ENCODE data around the gene MAP7. TPM values are rescaled to one million over a fixed set of nuclear protein-coding genes. Genes with fewer than 3 reads are reported as not detected.
A peak's percentile ranks its signal among the peaks of the same experiment; 100 is the strongest.

MAP7 gene
- total RNA-seq, 2 donors from 2014 or later, result 35.1 to 45.2 TPM

DNA sequence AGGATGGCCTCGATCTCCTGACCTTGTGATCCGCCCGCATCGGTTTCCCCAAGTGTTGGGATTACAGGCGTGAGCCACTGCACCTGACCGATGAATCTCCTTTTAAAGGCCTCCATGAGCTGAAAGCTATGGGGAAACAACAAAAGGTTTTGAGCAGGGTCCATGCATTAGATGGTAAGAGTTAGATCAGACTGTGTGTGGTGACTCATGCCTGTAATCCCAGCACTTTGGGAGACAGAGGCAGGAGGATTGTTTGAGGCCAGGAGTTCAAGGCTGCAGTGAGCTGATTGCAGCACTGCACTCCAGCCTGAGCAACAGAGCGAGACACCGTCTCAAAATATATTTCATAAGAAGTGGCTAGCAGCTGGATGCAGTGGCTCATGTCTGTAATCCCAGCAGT, 219.6 kb downstream of the MAP7 start:
- no peaks in the 10 kb centered on the region for H3K36me3 ChIP-seq
- no peaks in the 10 kb centered on the region for H3K4me1 ChIP-seq (replicated peaks)
- H3K27ac ChIP-seq, result no peak overlapping the region
- no peaks in the 10 kb centered on the region for H3K9me3 ChIP-seq
- H3K27me3 ChIP-seq (replicated peaks; ENCODE audit: insufficient read depth), result no peaks in the 10 kb centered on the region
- no peak overlapping the region for H3K4me3 ChIP-seq
- 96% methylated on average over 8 of the region's 8 CpGs for WGBS
- TF ChIP-seq POLR2AphosphoS5 (IDR thresholded peaks at IDR 0.05) (no peak), POLR2A (IDR thresholded peaks at IDR 0.05) (no peak), CTCF (IDR thresholded peaks at IDR 0.05) (no peak)
- intact Hi-C loops (cut with DNase I), result no loop called here
- DNase-seq (ENCODE audit: low spot score), result no peak

DNA sequence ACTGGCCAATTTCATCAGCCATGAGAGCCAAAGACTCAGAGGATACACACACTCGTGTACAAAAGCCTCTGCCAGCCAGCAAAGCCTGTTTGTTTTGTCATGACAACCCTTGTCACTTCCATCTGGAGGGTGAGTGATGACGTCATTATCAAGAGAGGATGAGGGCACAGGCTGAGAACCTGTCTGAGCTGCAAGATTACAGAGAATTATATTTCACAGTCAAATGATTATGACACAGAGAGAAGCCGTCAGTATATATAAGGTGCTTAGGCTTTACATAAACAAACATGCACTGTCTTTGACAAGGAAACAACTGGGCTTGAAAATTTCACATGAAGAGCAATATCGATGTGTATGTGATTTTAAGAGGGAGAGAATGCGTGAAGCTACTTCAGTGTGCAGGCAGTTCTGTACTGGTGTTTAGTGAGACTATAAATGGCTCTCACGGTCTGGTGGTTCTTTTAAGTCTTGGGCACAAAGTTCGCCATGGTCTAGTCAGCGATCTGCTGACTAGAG, 224.1 kb downstream of the MAP7 start:
- no peaks in the 10 kb centered on the region for H3K36me3 ChIP-seq
- TF ChIP-seq POLR2AphosphoS5 (IDR thresholded peaks at IDR 0.05) (peak; percentile 83), POLR2A (IDR thresholded peaks at IDR 0.05) (no peak)
- peak; percentile 51 for DNase-seq (ENCODE audit: low spot score)
- peak overlapping the region; percentile 25 to 47 for H3K27ac ChIP-seq
- H3K9me3 ChIP-seq, result no peaks in the 10 kb centered on the region
- WGBS, result 39% methylated on average over 8 of the region's 8 CpGs
- peaks cover 3% of the 10 kb centered on the region for H3K4me1 ChIP-seq (replicated peaks)
- no peaks in the 10 kb centered on the region for H3K27me3 ChIP-seq (replicated peaks; ENCODE audit: insufficient read depth)
- intact Hi-C loops (cut with DNase I), result loop anchor here (10.0 kb wide), 1 partner anchor 219 kb away; no protein-coding TSS in a partner anchor
- no peak overlapping the region for H3K4me3 ChIP-seq

DNA sequence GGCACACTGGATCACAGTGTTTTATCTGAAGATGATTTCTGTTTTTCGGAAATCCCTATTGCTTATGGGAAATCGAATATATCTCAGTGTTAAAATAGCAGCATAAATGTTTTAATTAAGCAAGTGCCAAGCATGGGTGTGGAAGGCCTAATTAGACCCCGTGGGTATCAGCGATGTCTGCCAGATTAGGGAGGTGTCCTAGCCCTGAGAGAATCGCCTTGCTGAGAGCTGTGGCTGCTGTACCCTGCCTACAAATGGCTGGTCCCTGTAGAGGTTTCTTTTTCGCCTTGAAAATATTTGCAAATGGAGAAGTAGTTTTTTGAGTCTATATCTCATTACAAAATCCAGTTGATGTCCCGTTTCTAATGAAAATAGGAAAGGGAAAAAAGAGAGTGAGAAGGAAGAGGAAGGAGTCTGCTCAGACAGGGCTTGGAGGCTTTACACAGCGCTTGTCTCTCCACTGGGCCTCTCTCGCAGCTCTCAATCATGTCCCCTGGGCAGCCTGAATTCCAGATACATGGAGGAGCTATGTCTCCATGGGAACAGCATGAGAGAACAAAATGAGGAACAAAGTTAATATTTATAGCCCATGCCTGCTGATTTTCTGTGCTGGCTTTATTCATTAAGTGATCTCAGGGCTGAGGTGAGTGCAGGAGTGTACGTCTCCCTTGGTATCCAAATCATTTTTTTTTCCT, 225.4 kb downstream of the MAP7 start:
- no peak for DNase-seq (ENCODE audit: low spot score)
- no peak overlapping the region for H3K4me3 ChIP-seq
- no peaks in the 10 kb centered on the region for H3K27me3 ChIP-seq (replicated peaks; ENCODE audit: insufficient read depth)
- 78% methylated on average over 10 of the region's 10 CpGs for WGBS
- H3K36me3 ChIP-seq, result no peaks in the 10 kb centered on the region
- peak overlapping the region; percentile 25 to 47 for H3K27ac ChIP-seq
- H3K9me3 ChIP-seq, result no peaks in the 10 kb centered on the region
- intact Hi-C loops (cut with DNase I), result loop anchor here (10.0 kb wide), 1 partner anchor 220 kb away; no protein-coding TSS in a partner anchor
- peaks cover 3% of the 10 kb centered on the region for H3K4me1 ChIP-seq (replicated peaks)
- no peak for TF ChIP-seq CTCF (IDR thresholded peaks at IDR 0.05)
- TF ChIP-seq POLR2AphosphoS5 (IDR thresholded peaks at IDR 0.05), result no peak
- TF ChIP-seq POLR2A (IDR thresholded peaks at IDR 0.05), result no peak

GRCh38 chr6:136323431-136324112, 226.7 kb downstream of the MAP7 start:
- no peaks in the 10 kb centered on the region for H3K27me3 ChIP-seq (replicated peaks; ENCODE audit: insufficient read depth)
- no peaks in the 10 kb centered on the region for H3K9me3 ChIP-seq
- H3K27ac ChIP-seq, result no peak overlapping the region
- no peak for DNase-seq (ENCODE audit: low spot score)
- WGBS, result 60% methylated on average over 10 of the region's 10 CpGs
- H3K4me1 ChIP-seq (replicated peaks), result peaks cover 3% of the 10 kb centered on the region
- TF ChIP-seq POLR2AphosphoS5 (IDR thresholded peaks at IDR 0.05) (no peak), POLR2A (IDR thresholded peaks at IDR 0.05) (no peak), CTCF (IDR thresholded peaks at IDR 0.05) (no peak)
- intact Hi-C loops (cut with DNase I), result loop anchor here (10.0 kb wide), 1 partner anchor 221 kb away; no protein-coding TSS in a partner anchor
- no peak overlapping the region for H3K4me3 ChIP-seq
- H3K36me3 ChIP-seq, result no peaks in the 10 kb centered on the region

- Histone ChIP-seq H3K27ac (no peak overlapping the region), H3K9me3 (no peaks in the 10 kb centered on the region), H3K4me3 (no peak overlapping the region), H3K4me1 (replicated peaks) (no peaks in the 10 kb centered on the region), H3K27me3 (replicated peaks; ENCODE audit: insufficient read depth) (no peaks in the 10 kb centered on the region), H3K36me3 (no peaks in the 10 kb centered on the region)
- TF ChIP-seq POLR2A (IDR thresholded peaks at IDR 0.05), result no peak
- no peak for TF ChIP-seq POLR2AphosphoS5 (IDR thresholded peaks at IDR 0.05)
- TF ChIP-seq CTCF (IDR thresholded peaks at IDR 0.05), result no peak
- intact Hi-C loops (cut with DNase I), result loop anchor here (5.0 to 10.0 kb wide), 4 partner anchors 75 to 812 kb away; no protein-coding TSS in a partner anchor
- no peak for DNase-seq (ENCODE audit: low spot score)
Observed at GRCh38 chr6:136319732-136320131, 230.5 kb downstream of the MAP7 start.
